Type B pancreatic cell (in vitro differentiated cells): ENCODE measurements around the gene EP300. TPM values are rescaled to one million over a fixed set of nuclear protein-coding genes. Genes with fewer than 3 reads are reported as not detected.

Experiments
- DNase-seq: peaks from one replicate; pipeline ENCODE4 v3.0.0; 2021; ENCODE audit warnings: mixed read lengths; ENCODE audit not compliant: unreplicated experiment; ENCODE audit errors: extremely low spot score
- H3K27ac Mint-ChIP-seq: 2 replicates; pipeline ENCODE4 v1.8.0; 2021; ENCODE audit warnings: mild to moderate bottlenecking, mixed read lengths
- H3K27me3 Mint-ChIP-seq: 2 replicates; pipeline ENCODE4 v1.8.0; 2021; ENCODE audit warnings: mixed read lengths
- H3K36me3 Mint-ChIP-seq: 2 replicates; pipeline ENCODE4 v1.8.0; 2021; ENCODE audit warnings: mixed read lengths
- H3K4me1 Mint-ChIP-seq: one replicate; pipeline ENCODE4 v1.8.0; 2021; ENCODE audit warnings: mixed read lengths; ENCODE audit not compliant: unreplicated experiment
- H3K4me3 Mint-ChIP-seq: 2 replicates; pipeline ENCODE4 v1.8.0; 2021; ENCODE audit warnings: mild to moderate bottlenecking, mixed read lengths
- H3K9me3 Mint-ChIP-seq: 2 replicates; pipeline ENCODE4 v1.8.0; 2021; ENCODE audit warnings: mixed read lengths
- CTCF ChIP-seq: fragments of 200-600 bp; sonication (generic); conservative IDR thresholded peaks from 2 replicates; pipeline ENCODE4 v1.5.0; 2021; ENCODE audit warnings: antibody characterized with exemption, mild to moderate bottlenecking
- total RNA-seq: library from RNA; stranded (reverse); gene quantifications from 2 replicates; pipeline ENCODE4 v1.2.1, GENCODE V29; 2021; ENCODE audit warnings: low replicate concordance

Gene EP300
- total RNA-seq, 1 donor from 2014 or later = 87.2 TPM

- H3K27me3 Mint-ChIP-seq = no peaks in the 10 kb centered on the region
- no peak overlapping the region for H3K27ac Mint-ChIP-seq
- H3K4me3 Mint-ChIP-seq = no peak overlapping the region
- DNase-seq = no peak
- TF ChIP-seq CTCF = no peak
- no peaks in the 10 kb centered on the region for H3K9me3 Mint-ChIP-seq
- H3K4me1 Mint-ChIP-seq = no peaks in the 10 kb centered on the region
- peaks cover 48% of the 10 kb centered on the region for H3K36me3 Mint-ChIP-seq
Measured at GRCh38 chr22:41147722-41148121, 55.3 kb downstream of the EP300 start.

GRCh38 chr22:41152902-41153301 is 60.5 kb downstream of the EP300 start:
- Mint-ChIP-seq H3K27me3 (no peaks in the 10 kb centered on the region), H3K4me1 (no peaks in the 10 kb centered on the region), H3K36me3 (peaks cover 60% of the 10 kb centered on the region), H3K27ac (no peak overlapping the region), H3K4me3 (no peak overlapping the region), H3K9me3 (no peaks in the 10 kb centered on the region)
- DNase-seq = no peak
- TF ChIP-seq CTCF = no peak

GRCh38 chr22:41157083-41157482 is 64.7 kb downstream of the EP300 start:
- H3K27me3 Mint-ChIP-seq = no peaks in the 10 kb centered on the region
- no peak overlapping the region for H3K4me3 Mint-ChIP-seq
- no peak for DNase-seq
- peaks cover 54% of the 10 kb centered on the region for H3K36me3 Mint-ChIP-seq
- H3K4me1 Mint-ChIP-seq = no peaks in the 10 kb centered on the region
- no peak for TF ChIP-seq CTCF
- H3K9me3 Mint-ChIP-seq = no peaks in the 10 kb centered on the region
- no peak overlapping the region for H3K27ac Mint-ChIP-seq

- H3K36me3 Mint-ChIP-seq = peaks cover 39% of the 10 kb centered on the region
- DNase-seq = no peak
- H3K4me3 Mint-ChIP-seq = no peak overlapping the region
- H3K27ac Mint-ChIP-seq = no peak overlapping the region
- no peaks in the 10 kb centered on the region for H3K27me3 Mint-ChIP-seq
- H3K4me1 Mint-ChIP-seq = no peaks in the 10 kb centered on the region
- no peaks in the 10 kb centered on the region for H3K9me3 Mint-ChIP-seq
- no peak for TF ChIP-seq CTCF
Measured at GRCh38 chr22:41169157-41169556, 76.8 kb downstream of the EP300 start.

- Mint-ChIP-seq H3K27ac (peak overlapping the region; percentile 57), H3K4me3 (no peak overlapping the region), H3K36me3 (peaks cover 52% of the 10 kb centered on the region), H3K4me1 (no peaks in the 10 kb centered on the region), H3K9me3 (no peaks in the 10 kb centered on the region), H3K27me3 (no peaks in the 10 kb centered on the region)
- DNase-seq = no peak
- no peak for TF ChIP-seq CTCF
Measured at GRCh38 chr22:41171996-41172395, 79.6 kb downstream of the EP300 start.

- Mint-ChIP-seq H3K27me3 (no peaks in the 10 kb centered on the region), H3K27ac (no peak overlapping the region), H3K9me3 (no peaks in the 10 kb centered on the region), H3K4me3 (no peak overlapping the region), H3K4me1 (no peaks in the 10 kb centered on the region), H3K36me3 (peaks cover 45% of the 10 kb centered on the region)
- no peak for DNase-seq
- no peak for TF ChIP-seq CTCF
Measured at GRCh38 chr22:41175546-41175945, 83.2 kb downstream of the EP300 start.
